NCI-H2081 treated with DMSO at 0.1 percent for 48 hours (cell line): Measurements from ENCODE around the gene TCFL5.

Source experiments
- DNase-seq: peaks from one replicate; lab custom pipeline; 2025; lab: John Stamatoyannopoulos, UW

The TCFL5 gene

GRCh38 chr20:62832951-62833391 is 28.7 kb downstream of the TCFL5 start:
- no peak for DNase-seq

GRCh38 chr20:62832212-62832922 is 29.3 kb downstream of the TCFL5 start:
- DNase-seq, result no peak

GRCh38 chr20:62831854-62832211 is 29.8 kb downstream of the TCFL5 start:
- DNase-seq, result no peak

GRCh38 chr20:62831361-62831788 is 30.2 kb downstream of the TCFL5 start:
- no peak for DNase-seq

- DNase-seq, result no peak
Measured at GRCh38 chr20:62830821-62831220, 30.8 kb downstream of the TCFL5 start.

- DNase-seq, result no peak
Measured at GRCh38 chr20:62830251-62830650, 31.4 kb downstream of the TCFL5 start.

- no peak for DNase-seq
Measured at GRCh38 chr20:62829231-62830230, 32.1 kb downstream of the TCFL5 start.

- DNase-seq, result no peak
Measured at GRCh38 chr20:62828511-62829230, 33.0 kb downstream of the TCFL5 start.

GRCh38 chr20:62828051-62828450 is 33.6 kb downstream of the TCFL5 start:
- DNase-seq, result no peak

GRCh38 chr20:62827311-62828038 is 34.1 kb downstream of the TCFL5 start:
- no peak for DNase-seq

- no peak for DNase-seq
Measured at GRCh38 chr20:62826646-62827310, 34.8 kb downstream of the TCFL5 start.

GRCh38 chr20:62825986-62826645 is 35.5 kb downstream of the TCFL5 start:
- no peak for DNase-seq

- no peak for DNase-seq
Measured at GRCh38 chr20:62825333-62825985, 36.2 kb downstream of the TCFL5 start.

GRCh38 chr20:62824476-62825332 is 36.9 kb downstream of the TCFL5 start:
- DNase-seq, result no peak

GRCh38 chr20:62823688-62824475 is 37.7 kb downstream of the TCFL5 start:
- no peak for DNase-seq

- no peak for DNase-seq
Measured at GRCh38 chr20:62822788-62823651, 38.6 kb downstream of the TCFL5 start.

- no peak for DNase-seq
Measured at GRCh38 chr20:62822239-62822787, 39.3 kb downstream of the TCFL5 start.
